Spinal cord (tissue), 10 donors: Measurements from ENCODE around the gene TUBB2A. TPM values are rescaled to one million over a fixed set of nuclear protein-coding genes. Genes with fewer than 3 reads are reported as not detected.
"Not testable (repeated sequence)": the region's sequence is repeated elsewhere in the genome, so short reads cannot be mapped to it uniquely, and the experiment has no call there.

Experiments used
- DNase-seq, 6 donors: peaks; one replicate each; pipeline versions ENCODE4 v3.0.0 to v3.0.0-alpha.2; 2013 to 2015; ENCODE audit warnings: low spot score in 6 of 6, low read depth in 4 of 6
- H3K27ac ChIP-seq: one replicate; pipeline ENCODE4 v1.5.1; 2013; ENCODE audit warnings: low read depth, low read length, control low read depth
- H3K27me3 ChIP-seq: one replicate; pipeline ENCODE4 v1.6.1; 2013; ENCODE audit warnings: low read length; ENCODE audit not compliant: control insufficient read depth, insufficient read depth
- H3K36me3 ChIP-seq: one replicate; pipeline ENCODE4 v1.6.1; 2013; ENCODE audit warnings: low read length; ENCODE audit not compliant: control insufficient read depth, insufficient read depth
- H3K4me1 ChIP-seq: one replicate; pipeline ENCODE4 v1.6.1; 2013; ENCODE audit warnings: low read length; ENCODE audit not compliant: control insufficient read depth, insufficient read depth
- H3K4me3 ChIP-seq: one replicate; pipeline ENCODE4 v1.5.1; 2013; ENCODE audit warnings: low read depth, low read length, control low read depth
- H3K9me3 ChIP-seq: one replicate; pipeline ENCODE4 v1.6.1; 2013; ENCODE audit warnings: low read length; ENCODE audit not compliant: control insufficient read depth, insufficient read depth
- WGBS: methylation state at CpG from one replicate; pipeline ENCODE4 v1.1.5; 2013; ENCODE audit warnings: missing lambda C conversion rate; ENCODE audit not compliant: insufficient coverage; 5-methylcytosine and 5-hydroxymethylcytosine counted together
- long read RNA-seq, 4 donors: transcript quantifications; one replicate each; lab custom pipeline, GENCODE V29; 2026
- polyA plus RNA-seq, 2 donors: library from polyadenylated mRNA; unstranded; fragments of 120-200 nt; gene quantifications; one replicate each; pipeline ENCODE4 v1.2.1, GENCODE V29; 2013; ENCODE audit not compliant: insufficient read length in 2 of 2
- total RNA-seq, 2 donors: library from RNA; depleted of rRNA in 1 of 2; stranded (reverse); fragments of 120-200 nt in 1 of 2; fragments of >200 nt in 1 of 2; gene quantifications; one replicate each; pipeline versions ENCODE4 v1.2.3 to v1.2.4, GENCODE V29; 2013 to 2014
- donor health status: healthy.

Gene TUBB2A
- total RNA-seq (100 to 1,000 TPM; 476 to 639 TPM), polyA plus RNA-seq (1,000 to 10,000 TPM; 2,006 to 2,011 TPM)
- long read RNA-seq, donor 1, transcript TUBB2A-201 (4 exons, 1,595 nt) = major isoform, 743 of 805 reads
- long read RNA-seq, donor 1, partial matches to known transcripts = 44 of 805 reads
- long read RNA-seq, donor 1, other reads (novel, unspliced or antisense) = 16 of 805 reads
- long read RNA-seq, donor 2, transcript TUBB2A-201 (4 exons, 1,595 nt) = major isoform, 238 of 260 reads
- long read RNA-seq, donor 2, partial matches to known transcripts = 21 of 260 reads
- long read RNA-seq, donor 2, other reads (novel, unspliced or antisense) = 0 of 260 reads
- long read RNA-seq, donor 3, transcript TUBB2A-201 (4 exons, 1,595 nt) = major isoform, 305 of 331 reads
- long read RNA-seq, donor 3, partial matches to known transcripts = 24 of 331 reads
- long read RNA-seq, donor 3, other reads (novel, unspliced or antisense) = 0 of 331 reads
- long read RNA-seq, donor 4, transcript TUBB2A-201 (4 exons, 1,595 nt) = major isoform, 7 of 8 reads
- long read RNA-seq, donor 4, partial matches to known transcripts = 0 of 8 reads
- long read RNA-seq, donor 4, other reads (novel, unspliced or antisense) = 0 of 8 reads

GRCh38 chr6:3157131-3157933, at the start of gene TUBB2A:
TUBB2A (minus strand) TSS chr6:3157544; CDS start chr6:3157463, 81 bp downstream.
- Histone ChIP-seq H3K27ac (peak within 1 kb of the TSS; percentile 75), H3K27me3 (no peaks in the 10 kb centered on the region), H3K4me3 (peak within 1 kb of the TSS; percentile 88), H3K4me1 (peaks cover 30% of the 10 kb centered on the region), H3K36me3 (peaks cover 20% of the 10 kb centered on the region), H3K9me3 (no peaks in the 10 kb centered on the region)
- WGBS = under 1% methylated on average over 95 of the region's 95 CpGs
- peak in 5 of 6 donors; percentile 72 to 96 (median 83) for DNase-seq

DNA sequence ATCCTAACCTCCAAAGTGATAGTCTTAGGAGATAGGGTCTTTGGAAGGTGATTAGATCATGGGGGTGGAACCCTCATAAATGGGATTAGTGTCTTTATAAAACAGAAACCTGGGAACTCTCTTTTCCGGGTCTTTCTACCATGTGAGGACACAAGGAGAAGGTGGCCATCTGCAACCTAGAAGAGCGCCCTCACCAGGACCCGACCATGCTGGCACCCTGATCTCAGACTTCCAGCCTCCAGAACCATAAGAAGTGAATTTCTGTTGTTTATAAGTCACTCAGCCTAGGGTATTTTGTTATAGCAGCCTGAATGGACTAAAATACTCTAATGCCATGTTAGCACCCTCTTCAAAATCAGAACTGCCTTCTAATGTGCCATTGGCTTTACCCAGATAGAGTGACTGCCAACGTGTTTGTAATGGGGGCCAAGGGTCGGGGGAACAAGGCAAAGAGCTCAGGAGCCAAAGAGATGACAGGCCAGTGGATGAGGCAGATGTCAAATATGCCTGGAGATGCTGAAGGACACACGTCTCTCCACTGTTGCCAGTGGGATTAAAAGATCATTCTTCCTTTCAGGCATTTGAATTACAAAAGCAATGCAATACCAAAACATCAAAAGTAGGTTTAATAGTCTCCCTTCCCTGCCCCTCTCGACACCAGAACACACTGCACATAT, 49.1 kb upstream of the TUBB2A start:
- H3K4me1 ChIP-seq = peaks cover 28% of the 10 kb centered on the region
- H3K9me3 ChIP-seq = peaks cover 3% of the 10 kb centered on the region
- no peaks in the 10 kb centered on the region for H3K27me3 ChIP-seq
- H3K27ac ChIP-seq = no peak overlapping the region
- WGBS = 83% methylated on average over 2 of the region's 7 CpGs
- no peak for DNase-seq
- no peak overlapping the region for H3K4me3 ChIP-seq
- H3K36me3 ChIP-seq = no peaks in the 10 kb centered on the region

GRCh38 chr6:3205913-3206312, 48.6 kb upstream of the TUBB2A start:
- H3K9me3 ChIP-seq = peaks cover 3% of the 10 kb centered on the region
- no peak for DNase-seq
- no peaks in the 10 kb centered on the region for H3K36me3 ChIP-seq
- no peak overlapping the region for H3K27ac ChIP-seq
- 90% methylated on average over 2 of the region's 4 CpGs for WGBS
- H3K4me3 ChIP-seq = no peak overlapping the region
- no peaks in the 10 kb centered on the region for H3K27me3 ChIP-seq
- peaks cover 22% of the 10 kb centered on the region for H3K4me1 ChIP-seq

GRCh38 chr6:3204921-3205320, 47.6 kb upstream of the TUBB2A start:
- peaks cover 3% of the 10 kb centered on the region for H3K9me3 ChIP-seq
- H3K4me1 ChIP-seq = peaks cover 16% of the 10 kb centered on the region
- DNase-seq = no peak
- no peaks in the 10 kb centered on the region for H3K36me3 ChIP-seq
- H3K4me3 ChIP-seq = no peak overlapping the region
- H3K27ac ChIP-seq = no peak overlapping the region
- no peaks in the 10 kb centered on the region for H3K27me3 ChIP-seq
- WGBS = 94% methylated on average over 4 of the region's 6 CpGs

DNA sequence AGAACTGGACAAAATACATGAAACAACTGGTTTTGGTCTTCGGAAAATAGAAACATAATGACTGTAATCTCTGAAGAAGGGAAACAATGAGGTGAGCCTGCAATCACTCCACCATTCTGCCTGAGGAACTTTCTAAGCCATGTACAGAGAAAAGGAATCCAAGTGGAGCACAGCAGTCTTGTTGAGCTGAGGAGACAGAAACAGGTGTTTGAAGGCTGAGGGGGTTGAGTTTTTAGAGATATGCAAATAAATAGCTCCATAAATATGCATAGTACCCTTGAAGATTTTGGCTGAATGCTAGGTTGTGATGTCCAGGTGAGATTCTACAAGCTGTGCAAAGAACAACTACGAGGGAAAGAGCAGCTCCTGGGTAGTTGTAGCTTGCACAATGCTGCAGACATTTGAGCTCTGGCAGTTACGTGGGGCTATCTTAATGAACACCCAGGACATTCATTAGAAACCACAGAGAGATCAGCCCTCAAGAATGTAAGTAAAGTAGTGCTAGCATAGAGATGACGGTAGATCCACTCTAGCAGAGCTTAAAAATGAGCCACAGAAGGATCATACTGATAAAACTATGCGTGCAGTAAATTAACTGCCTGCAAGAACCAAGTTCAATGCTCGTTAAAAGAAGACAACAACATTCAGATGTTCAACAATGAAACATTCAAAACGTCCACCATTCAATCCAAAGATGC, 45.8 kb upstream of the TUBB2A start:
- Histone ChIP-seq H3K9me3 (peaks cover 3% of the 10 kb centered on the region), H3K36me3 (no peaks in the 10 kb centered on the region), H3K4me1 (peaks cover 2% of the 10 kb centered on the region), H3K27ac (no peak overlapping the region), H3K4me3 (no peak overlapping the region), H3K27me3 (no peaks in the 10 kb centered on the region)
- WGBS = 71% methylated on average over 3 of the region's 7 CpGs
- DNase-seq = no peak

GRCh38 chr6:3201388-3201787, 44.0 kb upstream of the TUBB2A start:
- Histone ChIP-seq H3K4me1 (no peaks in the 10 kb centered on the region), H3K9me3 (peaks cover 3% of the 10 kb centered on the region), H3K27me3 (no peaks in the 10 kb centered on the region), H3K27ac (no peak overlapping the region), H3K36me3 (no peaks in the 10 kb centered on the region), H3K4me3 (no peak overlapping the region)
- WGBS = no CpG with 5 or more reads among the region's 2 CpGs
- no peak for DNase-seq

GRCh38 chr6:3200682-3201081, 43.3 kb upstream of the TUBB2A start:
- Histone ChIP-seq H3K4me1 (peaks cover 7% of the 10 kb centered on the region), H3K4me3 (no peak overlapping the region), H3K9me3 (peaks cover 3% of the 10 kb centered on the region), H3K27ac (no peak overlapping the region), H3K36me3 (no peaks in the 10 kb centered on the region), H3K27me3 (no peaks in the 10 kb centered on the region)
- no peak for DNase-seq

DNA sequence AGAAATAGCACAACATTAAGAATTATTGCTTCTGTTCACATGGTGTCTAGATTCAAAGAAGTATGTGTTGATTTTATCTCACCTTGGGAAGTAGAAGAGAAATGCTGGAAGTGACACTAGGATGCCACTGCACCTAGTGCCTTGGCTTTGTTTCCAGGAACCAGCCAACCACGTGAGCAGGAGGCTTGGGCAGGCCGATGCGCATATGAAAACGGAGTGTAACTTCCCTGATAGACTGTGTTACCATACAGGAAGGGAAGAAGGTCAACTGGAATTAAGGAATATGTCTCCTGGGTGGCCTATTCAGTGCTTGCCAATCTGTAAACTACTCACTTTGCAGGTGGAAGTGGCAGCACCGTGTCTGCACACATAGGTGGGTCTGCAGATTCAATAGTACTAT, 42.0 kb upstream of the TUBB2A start:
- Histone ChIP-seq H3K4me1 (peaks cover 20% of the 10 kb centered on the region), H3K27ac (no peak overlapping the region)
- WGBS = 100% methylated on average over 1 of the region's 5 CpGs

GRCh38 chr6:3197734-3198133, 40.4 kb upstream of the TUBB2A start:
- H3K27me3 ChIP-seq, DNase-seq, H3K27ac ChIP-seq, H3K36me3 ChIP-seq, H3K9me3 ChIP-seq, H3K4me3 ChIP-seq: not testable (repeated sequence)
- no CpG with 5 or more reads among the region's 5 CpGs for WGBS
- peaks cover 35% of the 10 kb centered on the region for H3K4me1 ChIP-seq

More for the DNA sequence above, 42.0 kb upstream of the TUBB2A start:
- no peak for DNase-seq
- H3K4me3 ChIP-seq = no peak overlapping the region
- H3K27me3 ChIP-seq = no peaks in the 10 kb centered on the region
- H3K36me3 ChIP-seq = no peaks in the 10 kb centered on the region
- peaks cover 1% of the 10 kb centered on the region for H3K9me3 ChIP-seq
